Stimulated activated CD4-positive, alpha-beta T cell treated with anti-CD3 and anti-CD28 coated beads, Interleukin-15, amount 100 ng/mL, for 1 hour (primary cell): Measurements from ENCODE around the gene HES4.
A peak's percentile ranks its signal among the peaks of the same experiment; 100 is the strongest.
"Not testable (repeated sequence)": the region's sequence is repeated elsewhere in the genome, so short reads cannot be mapped to it uniquely, and the experiment has no call there.

Source experiments
- DNase-seq, 2 donors: peaks; one replicate each; pipeline ENCODE4 v3.0.0-alpha.2; 2020; ENCODE audit warnings: low read depth in 1 of 2, low spot score in 1 of 2

The HES4 gene

DNA sequence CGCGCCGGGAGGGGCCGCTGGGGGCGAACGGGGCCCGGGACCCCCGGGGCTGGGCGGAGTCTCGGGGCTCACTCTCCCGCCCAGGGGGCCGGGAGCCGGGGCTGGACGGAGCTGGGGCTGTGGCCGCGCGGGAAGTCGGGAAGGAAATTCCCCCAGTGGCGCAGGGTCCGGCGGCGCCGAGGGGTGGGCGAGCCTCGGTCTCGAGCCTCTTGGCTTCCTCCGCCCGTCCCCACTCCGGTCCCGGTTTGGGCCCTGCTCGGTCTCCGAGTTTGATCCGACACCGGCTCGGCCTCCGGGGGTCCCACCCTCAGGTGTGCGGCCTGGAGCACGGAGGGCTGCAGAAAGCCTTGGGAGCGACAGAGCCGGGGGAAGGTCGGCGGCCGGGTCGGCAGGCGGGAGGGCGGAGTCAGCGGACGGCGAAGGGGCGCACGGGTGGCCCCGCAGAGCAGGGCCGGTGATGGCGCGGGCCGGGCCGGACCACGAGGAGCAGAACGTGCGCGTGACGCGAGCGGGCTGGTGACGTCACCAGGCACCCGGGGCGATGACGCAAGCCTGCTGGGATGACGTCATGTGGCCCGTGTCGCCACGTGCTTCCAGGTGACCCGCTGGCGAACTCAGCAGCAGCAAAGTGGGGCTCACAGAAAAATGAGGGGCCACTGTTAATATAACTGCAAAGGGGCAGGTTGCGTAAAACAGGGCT, 610 bp upstream of the HES4 start:
- DNase-seq = peak in 1 of 2 donors; percentile 63

- no peak for DNase-seq
These were observed 737 bp downstream of the HES4 start for GRCh38 chr1:998995-999724.

DNA sequence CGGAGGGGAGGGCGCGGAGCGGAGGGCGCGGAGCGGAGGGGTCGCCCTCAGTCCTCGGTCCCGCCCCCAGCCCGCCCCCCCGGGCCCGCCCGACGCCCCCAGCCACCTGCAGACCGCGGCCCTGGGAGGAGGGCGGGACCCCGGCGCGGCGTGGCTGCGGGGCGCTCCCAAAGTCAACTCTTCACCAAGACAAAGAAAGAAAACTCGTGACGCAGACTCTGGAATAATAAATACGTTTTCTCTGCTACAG, 1.2 kb downstream of the HES4 start:
- no peak for DNase-seq

GRCh38 chr1:997993-998744, 1.7 kb downstream of the HES4 start:
- no peak for DNase-seq

- no peak for DNase-seq
These were observed 2.2 kb downstream of the HES4 start for GRCh38 chr1:997713-997992.

DNA sequence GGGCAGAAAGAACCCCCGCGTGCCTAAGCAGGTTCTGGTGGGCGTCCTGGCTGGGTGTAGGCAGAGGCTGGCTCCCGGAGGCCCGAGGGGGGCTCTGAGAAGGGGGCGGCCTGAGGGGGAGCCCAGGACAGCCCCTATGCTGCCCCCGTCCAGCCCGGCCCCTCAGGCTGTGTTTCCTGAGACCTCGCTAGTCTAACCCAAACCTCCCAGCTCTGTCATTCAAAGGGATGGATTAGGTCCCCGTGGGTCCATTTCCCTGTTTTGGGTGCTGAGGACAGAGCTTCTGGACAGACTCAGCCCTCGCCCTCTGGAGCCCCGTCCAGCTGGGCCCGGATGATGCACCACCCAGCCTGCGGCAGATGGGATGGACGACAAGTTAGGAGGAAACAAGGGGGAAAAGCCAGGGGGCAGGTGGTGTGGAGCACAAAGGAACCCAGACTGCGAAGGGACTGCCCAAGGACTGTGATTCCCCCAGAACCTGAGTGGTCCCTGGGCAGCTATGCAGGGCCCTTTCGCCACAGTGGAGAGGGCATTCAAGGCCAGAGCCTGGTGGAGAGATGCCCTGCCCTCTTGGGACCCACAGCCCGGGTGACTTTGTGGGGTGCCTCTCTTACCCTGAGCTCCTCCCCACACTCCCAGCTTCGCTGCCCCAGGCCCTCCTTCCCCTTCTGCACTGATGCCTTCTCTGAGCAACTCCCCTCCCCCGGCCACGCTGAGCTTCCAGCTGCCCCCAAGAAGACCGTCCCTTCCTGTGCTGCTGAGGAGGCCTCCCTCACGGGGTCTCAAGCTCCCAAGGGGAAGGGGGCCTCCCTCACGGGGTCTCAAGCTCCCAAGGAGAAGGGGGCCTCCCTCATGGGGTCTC, 2.8 kb downstream of the HES4 start:
- no peak for DNase-seq

DNA sequence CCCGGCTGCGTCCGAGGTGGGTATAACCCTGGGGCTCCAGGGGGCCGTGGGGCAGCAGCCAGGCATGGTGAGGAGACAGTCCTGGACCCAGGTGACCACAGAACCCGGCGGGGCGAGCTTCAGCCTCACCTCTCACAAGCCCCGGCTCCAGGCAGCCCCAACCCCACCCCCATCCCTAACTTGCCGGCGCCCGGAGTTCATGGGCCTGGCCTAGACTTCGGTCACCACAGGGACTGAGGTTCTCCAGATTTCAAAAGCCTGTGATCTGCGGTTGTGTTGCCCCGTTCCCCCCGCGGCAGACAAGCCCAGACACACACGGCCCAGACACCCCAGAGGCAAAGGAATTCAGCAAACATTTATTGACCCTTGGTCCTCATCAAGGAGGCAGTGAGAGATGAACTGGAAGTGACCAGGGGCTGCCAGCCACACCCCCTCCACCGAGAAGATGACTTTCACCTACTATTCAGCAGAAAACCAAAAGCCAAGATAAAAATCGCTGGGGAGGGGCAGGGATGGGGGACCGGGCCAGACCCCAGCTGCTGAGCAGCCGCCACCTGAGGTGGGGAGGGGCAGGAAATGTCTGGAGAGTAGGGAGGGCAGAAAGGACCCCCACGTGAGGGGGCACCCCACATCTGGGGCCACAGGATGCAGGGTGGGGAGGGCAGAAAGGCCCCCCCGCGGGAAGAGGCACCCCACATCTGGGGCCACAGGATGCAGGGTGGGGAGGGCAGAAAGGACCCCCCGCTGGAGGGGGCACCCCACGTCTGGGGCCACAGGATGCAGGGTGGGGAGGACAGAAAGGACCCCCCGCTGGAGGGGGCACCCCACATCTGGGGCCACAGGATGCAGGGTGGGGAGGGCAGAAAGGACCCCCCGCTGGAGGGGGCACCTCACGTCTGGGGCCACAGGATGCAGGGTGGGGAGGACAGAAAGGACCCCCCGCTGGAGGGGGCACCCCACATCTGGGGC, 3.9 kb downstream of the HES4 start:
- no peak for DNase-seq

DNA sequence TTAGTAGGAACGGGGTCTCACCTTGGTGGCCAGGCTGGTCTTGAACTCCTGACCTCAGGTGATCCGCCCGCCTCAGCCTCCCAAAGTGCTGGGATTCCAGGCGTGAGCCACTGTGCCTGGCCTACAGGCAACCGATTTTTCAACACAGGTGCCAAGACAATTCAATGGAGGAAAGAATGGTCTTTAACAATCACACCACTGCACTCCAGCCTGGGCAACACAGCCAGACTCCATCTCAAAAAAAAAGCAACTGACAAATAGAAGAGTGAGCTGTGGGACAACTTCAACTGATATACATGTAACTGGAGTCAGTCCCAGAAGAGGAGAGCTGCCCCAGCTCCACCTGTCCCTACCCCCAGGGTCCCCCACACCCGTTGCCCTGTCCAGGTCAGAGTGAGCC, 5.4 kb downstream of the HES4 start:
- DNase-seq = not testable (repeated sequence)

DNA sequence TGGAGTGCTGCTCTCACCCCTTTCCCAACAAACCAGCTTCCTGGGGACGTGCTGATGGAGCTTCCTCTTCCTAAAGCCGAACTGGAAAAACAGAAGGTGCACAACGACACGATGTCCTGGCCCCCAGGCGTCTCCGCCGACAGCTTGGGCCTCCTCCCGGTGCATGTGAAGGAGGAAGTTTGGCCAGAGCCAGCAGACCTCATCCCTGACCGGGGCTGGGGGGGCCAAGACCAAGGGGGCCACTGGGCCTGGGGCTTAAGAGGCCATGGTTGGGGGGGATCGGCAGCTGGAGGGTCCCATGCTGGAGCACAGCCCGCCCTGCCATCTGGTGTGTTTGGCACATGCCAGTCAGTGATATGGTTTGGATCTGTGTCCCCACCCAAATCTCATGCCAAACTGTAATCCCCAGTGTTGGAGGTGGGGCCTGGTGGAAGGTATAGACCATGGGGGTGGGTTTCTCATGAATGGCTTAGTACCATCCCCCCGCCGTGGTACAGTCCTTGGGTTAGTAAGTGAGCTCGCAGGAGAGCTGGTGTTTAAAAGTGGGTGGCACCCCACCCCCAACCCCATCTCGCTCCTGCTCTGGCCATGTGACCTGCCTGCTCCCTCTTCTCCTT, 6.4 kb downstream of the HES4 start:
- no peak for DNase-seq

- no peak for DNase-seq
These were observed 7.5 kb downstream of the HES4 start for GRCh38 chr1:992362-992761.

GRCh38 chr1:991895-992294, 8.0 kb downstream of the HES4 start:
- no peak for DNase-seq

GRCh38 chr1:991275-991674, 8.6 kb downstream of the HES4 start:
- not testable (repeated sequence) for DNase-seq

DNA sequence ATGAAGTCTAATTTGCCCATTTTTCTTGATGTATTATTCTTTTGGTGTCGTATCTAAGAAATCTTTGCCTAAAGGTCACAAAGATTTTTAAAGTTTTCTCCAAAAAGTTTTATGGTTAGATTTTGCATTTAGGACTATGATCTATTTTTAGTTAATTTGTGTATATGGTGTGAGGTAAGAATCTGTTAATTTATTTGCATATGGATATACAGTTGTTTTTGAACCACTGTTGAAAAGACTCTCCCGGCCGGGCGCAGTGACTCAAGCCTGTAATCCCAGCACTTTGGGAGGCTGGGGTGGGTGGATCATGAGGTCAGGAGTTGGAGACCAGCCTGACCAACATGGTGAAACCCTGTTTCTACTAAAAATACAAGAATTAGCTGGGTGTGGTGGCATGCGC, 11.8 kb downstream of the HES4 start:
- DNase-seq = not testable (repeated sequence)

GRCh38 chr1:985126-985525, 14.8 kb downstream of the HES4 start:
- no peak for DNase-seq

DNA sequence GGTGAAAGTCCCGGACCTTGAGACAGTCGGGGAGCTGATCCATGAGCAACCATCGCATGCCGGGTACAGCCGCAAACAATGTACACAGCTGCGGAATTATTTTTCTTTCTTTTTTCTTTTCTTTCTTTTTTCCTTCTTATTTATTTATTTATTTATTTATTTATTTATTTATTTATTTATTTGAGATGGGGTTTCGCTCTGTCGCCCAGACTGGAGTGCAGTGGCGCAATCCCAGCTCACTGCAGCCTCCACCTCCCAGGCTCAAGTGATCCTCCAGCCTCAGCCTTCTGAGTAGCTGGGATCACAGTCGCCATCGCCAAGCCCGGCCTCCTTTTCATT, 15.5 kb downstream of the HES4 start:
- no peak for DNase-seq

DNA sequence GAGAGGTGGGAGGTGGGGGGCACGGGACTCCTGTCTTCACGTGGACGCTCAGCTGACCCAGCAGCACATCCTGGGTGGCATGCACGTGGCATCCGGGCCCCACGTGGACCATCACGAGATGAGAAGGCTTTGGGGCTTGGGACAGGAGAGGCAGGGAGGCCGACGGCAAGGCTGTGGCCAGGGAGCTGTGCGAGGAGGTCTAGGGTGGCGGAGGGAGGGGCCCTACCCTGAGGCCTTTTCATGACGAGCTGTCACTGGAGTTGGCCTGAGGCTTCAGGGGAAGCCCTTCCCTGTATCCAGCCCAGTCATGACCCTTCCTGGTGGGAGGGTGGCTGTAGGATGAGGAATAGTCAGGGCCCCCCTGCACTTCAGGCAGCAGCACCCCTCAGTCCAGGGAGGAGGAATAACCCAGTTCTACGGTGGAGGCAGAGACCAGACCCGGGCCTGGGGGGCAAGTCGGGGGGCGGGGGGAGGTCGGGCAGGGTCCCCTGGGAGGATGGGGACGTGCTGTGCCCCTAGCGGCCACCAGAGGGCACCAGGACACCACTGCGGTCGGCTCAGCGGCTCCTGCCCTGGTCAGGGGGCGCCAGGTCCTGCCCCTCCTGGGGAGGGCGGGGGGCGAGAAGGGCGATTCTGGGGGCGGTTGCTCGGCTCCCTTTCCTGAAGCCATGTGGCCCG, 16.0 kb downstream of the HES4 start:
- peak; percentile 34 to 53 for DNase-seq

- DNase-seq = no peak
These were observed 17.0 kb downstream of the HES4 start for GRCh38 chr1:982765-983436.

GRCh38 chr1:981955-982558, 17.8 kb downstream of the HES4 start, which contains the start of gene PERM1:
PERM1 (minus strand) TSS chr1:982093; CDS start chr1:981029, 1,064 bp downstream.
- no peak for DNase-seq
